Measurements from ENCODE around the gene SPTLC3.

SPTLC3 gene

DNA sequence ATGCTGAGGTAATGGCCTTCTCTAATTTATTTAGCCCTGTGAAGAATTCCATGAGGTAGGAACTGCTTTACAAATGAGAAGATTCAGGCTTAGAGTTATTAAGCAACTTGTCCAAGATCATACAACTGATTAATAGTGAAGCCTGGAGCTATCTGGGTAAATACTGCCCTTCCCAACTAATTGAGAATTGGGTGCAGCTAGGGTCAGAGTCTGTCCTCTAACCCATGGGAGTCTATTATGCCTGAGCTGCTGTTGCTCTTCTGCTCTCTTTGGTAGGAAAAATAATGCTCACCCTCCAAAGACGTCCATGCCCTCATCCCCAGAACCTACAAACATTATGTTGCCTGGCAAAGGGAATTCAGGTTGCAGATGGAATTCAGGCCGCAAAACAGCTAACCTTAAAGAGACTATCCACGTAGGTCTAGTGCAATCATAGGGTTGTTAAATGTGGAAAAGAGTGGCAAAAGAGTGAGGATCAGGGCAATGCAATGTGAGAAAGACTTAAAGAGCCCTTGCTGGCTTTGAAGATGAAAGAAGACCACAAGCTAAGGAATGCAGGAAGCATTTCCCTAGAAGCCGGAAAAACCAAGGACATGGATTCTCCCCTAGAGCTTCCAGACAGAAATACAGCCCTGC is 90.1 kb downstream of the SPTLC3 start:
- DNase-seq (ENCODE audit: low read depth) = no peak

GRCh38 chr20:13099676-13100075 is 90.9 kb downstream of the SPTLC3 start:
- DNase-seq (ENCODE audit: low read depth) = no peak

DNA sequence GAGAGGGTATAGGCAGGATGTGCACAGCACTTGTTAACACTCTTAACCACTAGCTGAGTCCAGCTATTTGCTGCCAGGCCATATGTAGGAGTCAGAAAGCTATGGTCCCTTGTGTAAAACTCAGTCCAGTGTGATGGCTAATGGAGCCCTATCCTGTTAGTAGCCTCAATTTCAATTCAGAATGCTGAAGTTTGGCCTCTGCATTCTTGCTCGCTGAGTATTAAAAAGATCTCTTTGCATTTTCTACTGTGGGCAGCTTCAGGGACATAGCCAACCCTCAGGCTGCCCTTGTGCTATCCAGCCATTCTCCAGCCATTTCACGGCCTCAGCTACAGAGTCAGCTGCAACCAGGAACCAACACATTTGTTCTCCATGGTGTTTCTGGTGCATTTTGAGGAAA is 92.5 kb downstream of the SPTLC3 start:
- DNase-seq (ENCODE audit: low read depth) = no peak

- DNase-seq (ENCODE audit: low read depth) = no peak
Measured at GRCh38 chr20:13101706-13102105, 92.9 kb downstream of the SPTLC3 start.

GRCh38 chr20:13102237-13102636 is 93.5 kb downstream of the SPTLC3 start:
- no peak for DNase-seq (ENCODE audit: low read depth)

DNA sequence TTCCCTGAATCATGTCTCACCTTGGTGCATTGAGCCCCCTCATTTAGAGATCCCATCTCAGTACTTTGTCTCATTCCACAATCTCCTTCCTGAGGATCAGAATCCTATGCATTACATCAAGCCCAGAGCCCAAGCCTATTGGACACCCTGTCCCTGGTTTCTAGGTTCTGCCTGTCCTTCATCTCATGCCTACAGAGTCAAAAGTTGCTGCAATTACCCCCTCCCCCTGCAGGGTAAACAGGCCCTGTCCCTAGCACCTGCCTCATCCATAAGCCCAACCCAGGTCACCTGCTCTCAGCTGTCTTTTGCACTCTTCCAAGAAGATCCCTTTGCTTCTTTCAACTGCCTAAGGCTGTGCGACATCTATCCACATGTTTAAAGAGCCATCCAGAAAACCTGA is 93.9 kb downstream of the SPTLC3 start:
- DNase-seq (ENCODE audit: low read depth) = no peak

DNA sequence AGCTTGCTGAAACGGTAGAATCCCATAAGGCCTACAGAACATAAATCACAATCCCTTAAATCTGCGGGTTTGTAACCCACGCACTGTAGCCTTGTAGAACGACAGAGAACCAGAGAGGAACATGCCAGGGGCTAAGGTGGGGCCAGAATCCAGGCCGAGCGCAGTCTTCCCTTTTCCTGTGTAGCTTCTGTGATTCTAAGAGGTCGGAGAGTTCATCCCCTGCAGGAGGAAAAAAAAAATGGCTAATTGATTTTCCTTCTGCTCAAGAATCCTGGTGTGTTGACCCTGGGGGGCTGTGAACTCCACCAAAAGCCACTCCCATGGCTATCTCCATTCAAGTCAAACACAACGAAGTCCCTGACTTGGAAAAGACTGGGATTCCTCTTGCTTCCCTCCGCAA is 96.3 kb downstream of the SPTLC3 start:
- DNase-seq (ENCODE audit: low read depth) = no peak

GRCh38 chr20:13105864-13106457 is 97.2 kb downstream of the SPTLC3 start:
- DNase-seq (ENCODE audit: low read depth) = peak; percentile 27

DNA sequence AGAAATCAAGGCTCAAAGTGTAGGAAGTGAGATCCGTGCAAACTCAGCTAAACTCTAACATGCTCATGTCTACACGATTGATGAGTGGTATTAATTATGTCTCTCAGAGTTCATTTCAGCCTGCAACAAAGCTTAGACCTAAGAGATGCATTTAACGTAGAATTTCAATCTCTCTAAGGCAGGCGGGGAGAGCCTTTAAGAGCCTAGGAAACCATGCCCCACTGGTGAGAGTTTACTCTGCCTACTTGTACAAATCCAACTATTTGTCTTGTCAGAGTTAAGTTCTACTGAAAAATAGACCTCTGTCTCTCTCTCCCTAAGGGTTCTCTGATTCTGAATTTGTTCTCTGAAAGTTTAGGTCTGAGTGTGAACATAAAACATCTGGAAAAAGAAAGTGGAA is 100.9 kb downstream of the SPTLC3 start:
- no peak for DNase-seq (ENCODE audit: low read depth)

DNA sequence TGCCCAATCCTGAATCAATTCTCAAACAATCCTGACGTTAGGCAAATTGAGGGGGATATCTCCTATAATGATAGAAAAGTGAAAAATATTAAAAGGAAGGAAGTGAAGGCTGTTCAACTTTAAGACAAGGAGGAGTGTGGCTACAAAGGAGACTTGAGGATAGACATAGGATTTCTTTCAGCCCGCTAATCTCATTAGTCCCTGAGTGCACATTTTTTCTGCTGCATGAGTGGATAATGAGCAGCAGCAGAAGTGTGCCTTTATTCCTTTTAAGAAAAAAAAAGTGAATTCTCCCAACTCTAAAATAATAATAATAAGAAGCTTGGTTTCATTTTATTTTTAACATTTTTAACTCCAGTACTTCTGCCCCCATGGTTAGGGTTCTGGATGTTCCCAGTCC is 102.0 kb downstream of the SPTLC3 start:
- DNase-seq (ENCODE audit: low read depth) = no peak

DNA sequence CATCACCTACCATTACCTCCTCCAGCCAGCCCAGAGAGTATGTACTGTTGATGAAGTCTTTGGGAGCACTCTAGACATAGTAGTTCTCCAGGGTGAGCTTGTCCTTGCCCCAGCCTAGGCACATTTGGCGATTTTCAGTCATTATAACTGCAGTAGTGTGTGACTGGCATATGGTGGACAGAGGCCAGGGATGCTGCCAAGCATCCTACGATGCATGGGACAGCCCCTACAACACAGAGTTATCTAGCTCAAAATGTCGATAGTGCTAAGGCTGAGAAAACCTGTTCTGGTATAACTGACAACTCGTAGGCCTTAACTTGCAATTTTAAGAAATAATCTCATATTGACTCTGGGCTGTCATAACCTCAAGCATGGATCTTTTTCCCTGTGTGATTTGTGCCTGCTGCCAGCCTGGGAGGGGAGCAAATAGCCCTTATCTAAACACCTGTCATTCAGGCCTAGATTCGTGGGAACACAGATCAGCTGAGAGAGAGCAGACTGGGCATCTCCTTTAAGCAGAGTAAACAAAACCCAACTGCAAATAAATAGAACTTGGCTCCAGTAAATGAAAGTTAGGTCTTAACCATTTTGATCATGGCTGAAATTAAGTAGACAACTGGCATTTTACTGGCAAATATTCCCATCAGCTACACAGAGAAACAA is 102.6 kb downstream of the SPTLC3 start:
- no peak for DNase-seq (ENCODE audit: low read depth)

DNA sequence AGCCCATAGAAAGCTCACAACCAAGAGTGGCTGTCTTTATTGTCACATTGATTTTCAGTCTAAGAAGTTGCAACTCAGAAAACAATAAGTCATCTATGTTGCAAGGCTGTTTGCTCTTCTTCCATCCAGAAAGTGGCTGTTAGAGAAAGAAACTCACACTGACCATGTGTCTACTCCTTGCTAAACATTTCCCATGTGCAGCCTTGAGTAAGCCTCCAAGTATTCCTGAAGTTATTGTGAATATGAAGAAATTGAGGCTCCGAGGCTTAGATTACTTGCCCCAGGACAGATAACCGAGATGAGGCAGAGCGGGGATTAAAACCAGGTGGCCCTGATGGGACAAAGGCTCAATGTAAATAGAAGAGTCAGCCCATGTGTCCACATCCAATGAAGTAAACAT is 105.0 kb downstream of the SPTLC3 start:
- no peak for DNase-seq (ENCODE audit: low read depth)

GRCh38 chr20:13117200-13117599 is 108.4 kb downstream of the SPTLC3 start:
- no peak for DNase-seq (ENCODE audit: low read depth)

DNA sequence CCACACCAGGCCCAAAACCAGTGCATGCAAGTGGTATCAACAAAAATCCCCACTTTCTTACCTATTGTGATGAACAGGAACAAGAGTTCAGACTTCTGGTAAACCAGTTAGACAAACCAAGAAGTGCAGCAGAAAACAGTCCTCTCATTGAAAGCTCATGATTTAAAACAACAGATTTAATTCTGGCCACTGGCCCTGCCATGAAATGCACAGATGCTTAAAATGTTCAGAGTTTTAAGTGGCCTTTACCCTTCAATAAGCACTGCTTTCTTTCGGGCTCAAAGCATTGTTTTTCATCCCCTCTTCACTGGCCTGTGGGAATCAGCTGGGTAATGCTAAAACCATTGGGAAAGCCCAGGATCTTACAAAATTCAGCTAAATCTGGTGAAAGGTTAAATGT is 109.9 kb downstream of the SPTLC3 start:
- no peak for DNase-seq (ENCODE audit: low read depth)

- DNase-seq (ENCODE audit: low read depth) = peak; percentile 51
Measured at GRCh38 chr20:13119583-13119982, 110.8 kb downstream of the SPTLC3 start.

DNA sequence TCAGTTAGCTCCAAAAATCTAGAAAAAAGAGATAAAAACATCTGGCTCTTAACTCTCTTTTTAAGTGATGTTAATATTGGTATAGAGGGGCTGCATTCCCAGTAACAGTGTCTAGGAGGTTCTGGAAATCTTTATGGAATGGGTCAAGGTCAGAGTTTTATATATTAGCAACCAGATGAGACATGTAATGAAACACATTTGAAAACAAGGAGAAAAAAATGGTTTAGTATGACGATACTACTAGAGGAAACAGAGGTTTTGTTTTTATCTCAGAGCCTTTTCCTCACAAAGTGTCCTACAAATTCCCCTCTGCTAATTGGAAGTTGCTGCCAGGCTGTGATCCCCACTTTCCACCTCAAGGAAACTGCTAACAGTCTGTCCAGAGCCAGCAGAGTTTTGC is 111.7 kb downstream of the SPTLC3 start:
- no peak for DNase-seq (ENCODE audit: low read depth)

- DNase-seq (ENCODE audit: low read depth) = no peak
Measured at GRCh38 chr20:13121840-13122515, 113.2 kb downstream of the SPTLC3 start.

- DNase-seq (ENCODE audit: low read depth) = no peak
Measured at GRCh38 chr20:13125486-13125885, 116.7 kb downstream of the SPTLC3 start.

GRCh38 chr20:13128173-13128572 is 119.4 kb downstream of the SPTLC3 start:
- DNase-seq (ENCODE audit: low read depth) = no peak

DNA sequence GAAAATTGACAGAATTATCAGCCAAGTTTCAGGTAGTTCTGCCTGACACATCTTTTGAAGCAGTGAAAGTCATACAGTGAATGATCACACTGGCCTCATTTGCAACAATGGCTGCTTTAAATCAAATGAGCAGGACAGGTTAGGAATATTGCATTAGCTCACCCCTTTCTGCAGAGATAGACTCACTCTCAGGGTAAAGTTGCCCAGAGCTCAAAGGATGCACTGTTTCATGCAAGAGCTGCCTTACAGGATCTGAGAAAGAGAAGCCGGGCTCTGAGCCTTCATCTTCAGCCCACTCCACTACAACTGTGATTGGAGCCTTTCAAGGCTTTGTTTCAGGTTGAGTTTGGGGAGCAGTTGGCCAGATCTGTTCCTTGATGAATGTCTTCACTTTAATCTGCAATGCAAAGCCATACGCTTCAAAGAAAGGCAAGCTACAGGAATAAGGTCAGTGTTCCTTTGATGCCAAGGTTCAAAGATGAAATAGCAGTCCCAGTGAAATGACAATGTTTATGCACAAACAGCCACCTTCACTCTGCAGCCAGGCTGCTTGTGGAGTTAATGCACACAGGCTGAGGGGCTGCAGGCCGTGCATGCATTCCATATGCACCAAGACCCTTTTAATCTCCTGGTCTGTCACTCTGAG is 121.4 kb downstream of the SPTLC3 start:
- no peak for DNase-seq (ENCODE audit: low read depth)

DNA sequence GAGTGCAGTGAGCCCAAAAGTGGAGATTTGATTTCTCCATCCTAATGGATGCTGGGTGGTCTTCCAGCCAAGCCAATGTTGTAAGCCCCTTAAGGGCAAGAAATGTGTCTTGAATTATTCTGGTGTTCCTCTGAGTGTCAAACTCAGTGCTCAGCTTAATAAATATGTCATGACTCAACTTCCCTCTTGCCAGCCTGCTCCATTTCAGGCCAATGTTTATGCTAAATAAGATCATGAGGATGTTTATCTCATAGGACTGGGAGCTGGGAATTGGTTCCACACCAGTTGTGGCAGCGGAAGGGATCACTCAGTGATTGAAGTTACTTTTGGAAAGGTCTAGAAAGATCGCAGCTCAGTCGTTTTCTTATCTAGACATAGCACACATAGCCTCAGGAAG is 121.9 kb downstream of the SPTLC3 start:
- no peak for DNase-seq (ENCODE audit: low read depth)

GRCh38 chr20:13131688-13132087 is 122.9 kb downstream of the SPTLC3 start:
- no peak for DNase-seq (ENCODE audit: low read depth)

All from fibroblast of the conjunctiva (primary cell).